MM.1S (cell line): ENCODE measurements around the gene ENO4.

Experiments
- DNase-seq: peaks from one replicate; pipeline ENCODE4 v3.0.0-alpha.2; 2015
- H2AFZ ChIP-seq: fragments of 300-600 bp; sonication (generic); 2 replicates; pipeline ENCODE4 v1.6.0; 2016; ENCODE audit warnings: antibody characterized with exemption, low read length
- H3F3A ChIP-seq: fragments of 300-600 bp; sonication (generic); 2 replicates; pipeline ENCODE4 v1.6.1; 2016; ENCODE audit warnings: mild to moderate bottlenecking, antibody characterized with exemption, low read length, moderate library complexity, mixed read lengths; ENCODE audit not compliant: insufficient read depth
- H3K27ac ChIP-seq: fragments of 300-600 bp; sonication (generic); 2 replicates; pipeline ENCODE4 v1.5.1; 2016; ENCODE audit warnings: mild to moderate bottlenecking, low read length
- H3K27me3 ChIP-seq: fragments of 300-600 bp; sonication (generic); replicated peaks from 2 replicates; pipeline ENCODE4 v1.6.0; 2016; ENCODE audit warnings: low read length; ENCODE audit not compliant: insufficient read depth
- H3K36me3 ChIP-seq: fragments of 300-600 bp; sonication (generic); replicated peaks from 2 replicates; pipeline ENCODE4 v1.6.1; 2016; ENCODE audit warnings: mild to moderate bottlenecking, low read length, mixed read lengths; ENCODE audit not compliant: insufficient read depth
- H3K4me1 ChIP-seq: fragments of 300-600 bp; sonication (generic); 2 replicates; pipeline ENCODE4 v1.6.1; 2016; ENCODE audit warnings: low read length, mixed read lengths
- H3K4me2 ChIP-seq: fragments of 300-600 bp; sonication (generic); 2 replicates; pipeline ENCODE4 v1.6.0; 2016; ENCODE audit warnings: low read depth, low read length
- H3K4me3 ChIP-seq: fragments of 300-600 bp; sonication (generic); 2 replicates; pipeline ENCODE4 v1.5.1; 2016; ENCODE audit warnings: low read length, mixed read lengths
- H3K79me2 ChIP-seq: fragments of 300-600 bp; sonication (generic); 2 replicates; pipeline ENCODE4 v1.6.1; 2016; ENCODE audit warnings: mixed run types, low read length, mixed read lengths
- H3K9ac ChIP-seq: fragments of 300-600 bp; sonication (generic); 2 replicates; pipeline ENCODE4 v1.6.1; 2016; ENCODE audit warnings: low read length, mixed read lengths
- H3K9me2 ChIP-seq: fragments of 300-600 bp; sonication (generic); replicated peaks from 2 replicates; pipeline ENCODE4 v1.6.1; 2016; ENCODE audit warnings: mild to moderate bottlenecking, low read length, mixed read lengths; ENCODE audit not compliant: insufficient read depth
- H3K9me3 ChIP-seq: fragments of 300-600 bp; sonication (generic); replicated peaks from 2 replicates; pipeline ENCODE4 v1.6.1; 2016; ENCODE audit warnings: mild to moderate bottlenecking, low read length, mixed read lengths; ENCODE audit not compliant: insufficient read depth
- H4K20me1 ChIP-seq: fragments of 300-600 bp; sonication (generic); 2 replicates; pipeline ENCODE4 v1.6.1; 2016; ENCODE audit warnings: mild to moderate bottlenecking, low read length, moderate library complexity, mixed read lengths; ENCODE audit not compliant: insufficient read depth
- CTCF ChIP-seq: fragments of 300-600 bp; sonication (generic); IDR thresholded peaks from 2 replicates; pipeline ENCODE4 v1.5.1; 2016; ENCODE audit warnings: antibody characterized with exemption, low read length, mixed read lengths
- EZH2 ChIP-seq: fragments of 300-600 bp; sonication (generic); optimal IDR thresholded peaks from 2 replicates; pipeline ENCODE3; 2017; ENCODE audit warnings: low read depth, mild to moderate bottlenecking, antibody characterized with exemption, low read length, mixed read lengths
- EZH2phosphoT487 ChIP-seq: fragments of 300-600 bp; sonication (generic); IDR thresholded peaks from 2 replicates; pipeline ENCODE4 v1.6.1; 2018; ENCODE audit warnings: antibody characterized with exemption, low read length

Gene ENO4

DNA sequence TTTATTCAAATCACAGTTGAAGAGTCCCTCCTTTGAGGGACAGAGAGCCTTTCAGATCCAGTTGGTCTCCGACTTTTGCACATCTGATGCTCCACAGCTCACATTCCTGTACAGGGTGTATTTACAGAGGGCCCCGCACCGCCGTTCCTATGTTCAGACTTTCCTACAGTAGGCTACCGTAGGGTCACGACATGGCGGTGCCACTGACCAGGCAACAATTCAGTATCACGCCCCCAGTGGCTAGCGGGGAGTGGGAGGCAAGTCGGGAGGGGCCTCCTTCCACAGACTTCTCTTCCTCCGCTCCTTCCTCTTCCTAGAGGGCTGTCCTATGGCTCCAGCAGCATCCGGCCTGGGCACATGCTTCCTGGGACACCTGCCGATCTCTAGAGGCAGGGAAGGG lies 40.6 kb upstream of the ENO4 start:
- Histone ChIP-seq H3K79me2 (no peaks in the 10 kb centered on the region), H3K9me3 (no peaks in the 10 kb centered on the region), H3K9me2 (no peaks in the 10 kb centered on the region), H4K20me1 (no peaks in the 10 kb centered on the region), H3F3A (no peaks in the 10 kb centered on the region), H2AFZ (no peak overlapping the region), H3K4me3 (no peak overlapping the region), H3K27me3 (no peaks in the 10 kb centered on the region), H3K4me2 (no peak overlapping the region), H3K4me1 (no peaks in the 10 kb centered on the region), H3K9ac (no peak overlapping the region), H3K27ac (no peak overlapping the region), H3K36me3 (no peaks in the 10 kb centered on the region)
- no peak for TF ChIP-seq EZH2
- no peak for DNase-seq

GRCh38 chr10:116809483-116810119 lies 39.7 kb upstream of the ENO4 start:
- no peaks in the 10 kb centered on the region for H3F3A ChIP-seq
- peak; percentile 34 for TF ChIP-seq CTCF
- TF ChIP-seq EZH2, result no peak
- TF ChIP-seq EZH2phosphoT487, result no peak

DNA sequence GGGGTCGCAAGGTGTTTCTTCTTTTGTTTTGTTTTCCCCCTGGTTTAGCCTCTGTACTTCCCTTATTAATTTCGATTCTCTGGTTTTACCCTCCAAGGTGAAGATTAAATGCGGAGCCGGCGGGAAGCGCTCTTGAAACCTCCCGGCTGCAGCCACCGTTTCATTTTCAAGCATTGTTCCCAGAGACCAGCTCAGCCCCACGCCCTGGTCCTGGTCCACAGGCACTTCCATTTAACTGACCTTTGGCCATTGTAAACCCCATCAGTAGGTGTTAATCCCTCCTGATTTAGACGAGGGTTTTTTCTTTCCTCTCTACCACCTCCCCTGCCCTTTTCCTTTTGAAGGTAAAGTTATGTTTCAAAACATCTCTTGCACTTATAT lies 39.2 kb upstream of the ENO4 start:
- Histone ChIP-seq H3K9me3 (no peaks in the 10 kb centered on the region), H3K4me3 (no peak overlapping the region), H4K20me1 (no peaks in the 10 kb centered on the region), H3K4me2 (no peak overlapping the region), H3K4me1 (no peaks in the 10 kb centered on the region), H3K27me3 (no peaks in the 10 kb centered on the region), H3K9ac (no peak overlapping the region), H3K9me2 (no peaks in the 10 kb centered on the region), H2AFZ (no peak overlapping the region), H3K36me3 (no peaks in the 10 kb centered on the region), H3K79me2 (no peaks in the 10 kb centered on the region), H3K27ac (no peak overlapping the region), H3F3A (no peaks in the 10 kb centered on the region)
- no peak for DNase-seq
- no peak for TF ChIP-seq CTCF

More at GRCh38 chr10:116809483-116810119, 39.7 kb upstream of the ENO4 start:
- Histone ChIP-seq H2AFZ (no peak overlapping the region), H3K79me2 (no peaks in the 10 kb centered on the region), H3K9ac (no peak overlapping the region), H3K4me1 (no peaks in the 10 kb centered on the region), H3K9me3 (no peaks in the 10 kb centered on the region), H3K27ac (no peak overlapping the region), H3K4me2 (no peak overlapping the region), H4K20me1 (no peaks in the 10 kb centered on the region), H3K36me3 (no peaks in the 10 kb centered on the region), H3K9me2 (no peaks in the 10 kb centered on the region), H3K4me3 (no peak overlapping the region), H3K27me3 (no peaks in the 10 kb centered on the region)
- DNase-seq, result no peak

DNA sequence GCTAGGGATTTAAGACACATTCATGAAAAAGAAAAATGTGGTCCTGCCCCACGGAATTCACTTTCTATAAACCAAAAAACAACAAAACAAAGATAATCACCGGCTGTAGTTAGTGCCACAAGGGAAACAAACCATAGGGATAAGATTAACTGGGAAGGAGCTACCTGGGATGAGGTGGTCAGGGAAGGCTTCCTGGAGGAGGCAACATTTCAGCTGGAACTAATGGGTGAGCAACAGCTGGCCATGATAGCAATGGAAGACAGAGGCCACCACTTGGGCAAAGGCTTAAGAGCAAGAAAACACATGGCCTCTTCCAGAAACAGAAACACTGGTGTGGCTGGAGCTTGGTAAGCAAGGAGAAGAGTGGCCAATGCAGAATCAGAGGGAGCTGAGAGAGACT lies 38.4 kb upstream of the ENO4 start:
- Histone ChIP-seq H2AFZ (no peak overlapping the region), H3K4me1 (no peaks in the 10 kb centered on the region), H3K27ac (no peak overlapping the region), H3K9me2 (no peaks in the 10 kb centered on the region), H3K9me3 (no peaks in the 10 kb centered on the region), H3K4me3 (no peak overlapping the region), H3K27me3 (no peaks in the 10 kb centered on the region), H4K20me1 (no peaks in the 10 kb centered on the region), H3K36me3 (no peaks in the 10 kb centered on the region), H3K4me2 (no peak overlapping the region), H3K79me2 (no peaks in the 10 kb centered on the region), H3K9ac (no peak overlapping the region), H3F3A (no peaks in the 10 kb centered on the region)
- no peak for TF ChIP-seq EZH2
- no peak for TF ChIP-seq CTCF
- TF ChIP-seq EZH2phosphoT487, result no peak
- DNase-seq, result no peak
